ENCODE data around the gene CSRP1. TPM values are rescaled to one million over a fixed set of nuclear protein-coding genes. Genes with fewer than 3 reads are reported as not detected.

CSRP1 gene
- total and polyA plus RNA-seq, 9 of the 15 experiments (the other 6 are each of a cell fraction or from before 2014, with no cell fraction given): 6.8 to 39.4 (median 23.7) TPM

GRCh38 chr1:201535046-201535918 is 28.4 kb upstream of the CSRP1 start (continued):
- TF ChIP-seq, protein P1, sequence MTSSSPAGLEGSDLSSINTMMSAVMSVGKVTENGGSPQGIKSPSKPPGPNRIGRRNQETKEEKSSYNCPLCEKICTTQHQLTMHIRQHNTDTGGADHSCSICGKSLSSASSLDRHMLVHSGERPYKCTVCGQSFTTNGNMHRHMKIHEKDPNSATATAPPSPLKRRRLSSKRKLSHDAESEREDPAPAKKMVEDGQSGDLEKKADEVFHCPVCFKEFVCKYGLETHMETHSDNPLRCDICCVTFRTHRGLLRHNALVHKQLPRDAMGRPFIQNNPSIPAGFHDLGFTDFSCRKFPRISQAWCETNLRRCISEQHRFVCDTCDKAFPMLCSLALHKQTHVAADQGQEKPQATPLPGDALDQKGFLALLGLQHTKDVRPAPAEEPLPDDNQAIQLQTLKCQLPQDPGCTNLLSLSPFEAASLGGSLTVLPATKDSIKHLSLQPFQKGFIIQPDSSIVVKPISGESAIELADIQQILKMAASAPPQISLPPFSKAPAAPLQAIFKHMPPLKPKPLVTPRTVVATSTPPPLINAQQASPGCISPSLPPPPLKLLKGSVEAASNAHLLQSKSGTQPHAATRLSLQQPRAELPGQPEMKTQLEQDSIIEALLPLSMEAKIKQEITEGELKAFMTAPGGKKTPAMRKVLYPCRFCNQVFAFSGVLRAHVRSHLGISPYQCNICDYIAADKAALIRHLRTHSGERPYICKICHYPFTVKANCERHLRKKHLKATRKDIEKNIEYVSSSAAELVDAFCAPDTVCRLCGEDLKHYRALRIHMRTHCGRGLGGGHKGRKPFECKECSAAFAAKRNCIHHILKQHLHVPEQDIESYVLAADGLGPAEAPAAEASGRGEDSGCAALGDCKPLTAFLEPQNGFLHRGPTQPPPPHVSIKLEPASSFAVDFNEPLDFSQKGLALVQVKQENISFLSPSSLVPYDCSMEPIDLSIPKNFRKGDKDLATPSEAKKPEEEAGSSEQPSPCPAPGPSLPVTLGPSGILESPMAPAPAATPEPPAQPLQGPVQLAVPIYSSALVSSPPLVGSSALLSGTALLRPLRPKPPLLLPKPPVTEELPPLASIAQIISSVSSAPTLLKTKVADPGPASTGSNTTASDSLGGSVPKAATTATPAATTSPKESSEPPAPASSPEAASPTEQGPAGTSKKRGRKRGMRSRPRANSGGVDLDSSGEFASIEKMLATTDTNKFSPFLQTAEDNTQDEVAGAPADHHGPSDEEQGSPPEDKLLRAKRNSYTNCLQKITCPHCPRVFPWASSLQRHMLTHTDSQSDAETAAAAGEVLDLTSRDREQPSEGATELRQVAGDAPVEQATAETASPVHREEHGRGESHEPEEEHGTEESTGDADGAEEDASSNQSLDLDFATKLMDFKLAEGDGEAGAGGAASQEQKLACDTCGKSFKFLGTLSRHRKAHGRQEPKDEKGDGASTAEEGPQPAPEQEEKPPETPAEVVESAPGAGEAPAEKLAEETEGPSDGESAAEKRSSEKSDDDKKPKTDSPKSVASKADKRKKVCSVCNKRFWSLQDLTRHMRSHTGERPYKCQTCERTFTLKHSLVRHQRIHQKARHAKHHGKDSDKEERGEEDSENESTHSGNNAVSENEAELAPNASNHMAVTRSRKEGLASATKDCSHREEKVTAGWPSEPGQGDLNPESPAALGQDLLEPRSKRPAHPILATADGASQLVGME (CRISPR knock-in tag; IDR thresholded peaks at IDR 0.05): peak; percentile 68; the same call in 1 of the 2 replicates
- TF ChIP-seq, protein P2, sequence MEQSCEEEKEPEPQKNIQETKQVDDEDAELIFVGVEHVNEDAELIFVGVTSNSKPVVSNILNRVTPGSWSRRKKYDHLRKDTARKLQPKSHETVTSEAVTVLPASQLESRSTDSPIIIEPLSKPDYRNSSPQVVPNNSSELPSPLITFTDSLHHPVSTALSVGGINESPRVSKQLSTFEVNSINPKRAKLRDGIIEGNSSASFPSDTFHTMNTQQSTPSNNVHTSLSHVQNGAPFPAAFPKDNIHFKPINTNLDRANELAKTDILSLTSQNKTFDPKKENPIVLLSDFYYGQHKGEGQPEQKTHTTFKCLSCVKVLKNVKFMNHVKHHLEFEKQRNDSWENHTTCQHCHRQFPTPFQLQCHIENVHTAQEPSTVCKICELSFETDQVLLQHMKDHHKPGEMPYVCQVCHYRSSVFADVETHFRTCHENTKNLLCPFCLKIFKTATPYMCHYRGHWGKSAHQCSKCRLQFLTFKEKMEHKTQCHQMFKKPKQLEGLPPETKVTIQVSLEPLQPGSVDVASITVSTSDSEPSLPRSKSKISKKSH (CRISPR knock-in tag; IDR thresholded peaks at IDR 0.05): no peak
- TF ChIP-seq, protein P3, sequence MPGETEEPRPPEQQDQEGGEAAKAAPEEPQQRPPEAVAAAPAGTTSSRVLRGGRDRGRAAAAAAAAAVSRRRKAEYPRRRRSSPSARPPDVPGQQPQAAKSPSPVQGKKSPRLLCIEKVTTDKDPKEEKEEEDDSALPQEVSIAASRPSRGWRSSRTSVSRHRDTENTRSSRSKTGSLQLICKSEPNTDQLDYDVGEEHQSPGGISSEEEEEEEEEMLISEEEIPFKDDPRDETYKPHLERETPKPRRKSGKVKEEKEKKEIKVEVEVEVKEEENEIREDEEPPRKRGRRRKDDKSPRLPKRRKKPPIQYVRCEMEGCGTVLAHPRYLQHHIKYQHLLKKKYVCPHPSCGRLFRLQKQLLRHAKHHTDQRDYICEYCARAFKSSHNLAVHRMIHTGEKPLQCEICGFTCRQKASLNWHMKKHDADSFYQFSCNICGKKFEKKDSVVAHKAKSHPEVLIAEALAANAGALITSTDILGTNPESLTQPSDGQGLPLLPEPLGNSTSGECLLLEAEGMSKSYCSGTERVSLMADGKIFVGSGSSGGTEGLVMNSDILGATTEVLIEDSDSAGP (CRISPR knock-in tag; IDR thresholded peaks at IDR 0.05): no peak
- TF ChIP-seq MTA2 (IDR thresholded peaks at IDR 0.05; ENCODE audit: low read depth): no peak
- no peak for TF ChIP-seq SETDB1 (IDR thresholded peaks at IDR 0.05; ENCODE audit: low read length)
- TF ChIP-seq GTF2E2 (tag; IDR thresholded peaks at IDR 0.05): peak; percentile 66; the same call in 1 of the 2 replicates
- no peak for TF ChIP-seq TEAD2 (tag; IDR thresholded peaks at IDR 0.05)
- no peak for TF ChIP-seq PURB (CRISPR knock-in tag; IDR thresholded peaks at IDR 0.05; ENCODE audit: low read depth)
- TF ChIP-seq ZMIZ1 (IDR thresholded peaks at IDR 0.05; ENCODE audit: low read depth in 2 of 2, low read length in 2 of 2): no peak
- TF ChIP-seq FOSL1 (tag; conservative IDR thresholded peaks at IDR 0.05): peak; percentile 69
- TF ChIP-seq, protein P4, sequence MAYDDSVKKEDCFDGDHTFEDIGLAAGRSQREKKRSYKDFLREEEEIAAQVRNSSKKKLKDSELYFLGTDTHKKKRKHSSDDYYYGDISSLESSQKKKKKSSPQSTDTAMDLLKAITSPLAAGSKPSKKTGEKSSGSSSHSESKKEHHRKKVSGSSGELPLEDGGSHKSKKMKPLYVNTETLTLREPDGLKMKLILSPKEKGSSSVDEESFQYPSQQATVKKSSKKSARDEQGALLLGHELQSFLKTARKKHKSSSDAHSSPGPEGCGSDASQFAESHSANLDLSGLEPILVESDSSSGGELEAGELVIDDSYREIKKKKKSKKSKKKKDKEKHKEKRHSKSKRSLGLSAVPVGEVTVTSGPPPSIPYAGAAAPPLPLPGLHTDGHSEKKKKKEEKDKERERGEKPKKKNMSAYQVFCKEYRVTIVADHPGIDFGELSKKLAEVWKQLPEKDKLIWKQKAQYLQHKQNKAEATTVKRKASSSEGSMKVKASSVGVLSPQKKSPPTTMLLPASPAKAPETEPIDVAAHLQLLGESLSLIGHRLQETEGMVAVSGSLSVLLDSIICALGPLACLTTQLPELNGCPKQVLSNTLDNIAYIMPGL (CRISPR knock-in tag; IDR thresholded peaks at IDR 0.05): no peak
